Measurements from ENCODE around the gene SYT7.

The SYT7 gene

DNA sequence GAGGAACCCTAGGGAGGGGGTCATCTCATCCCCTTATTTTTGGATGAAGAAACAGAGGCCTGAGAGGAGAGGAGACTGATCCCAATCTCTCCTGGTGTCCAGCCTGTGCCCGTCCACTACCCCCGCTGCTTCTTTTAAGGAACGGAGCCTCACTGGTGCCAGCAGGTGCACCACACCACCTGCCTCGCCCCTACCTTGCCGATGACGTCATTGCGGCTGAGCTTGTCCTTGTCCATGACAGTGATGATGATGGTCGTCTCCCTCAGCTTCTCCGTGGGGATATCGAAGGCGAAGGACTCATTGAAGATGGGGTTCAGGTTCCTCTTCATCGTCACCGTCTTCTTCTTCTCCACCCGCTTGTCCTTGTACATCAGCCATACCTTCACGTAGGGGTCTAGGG lies 58.0 kb downstream of the SYT7 start:
- DNase-seq (ENCODE audit: extremely low read depth in 1 of 2, low read depth in 1 of 2): no peak

DNA sequence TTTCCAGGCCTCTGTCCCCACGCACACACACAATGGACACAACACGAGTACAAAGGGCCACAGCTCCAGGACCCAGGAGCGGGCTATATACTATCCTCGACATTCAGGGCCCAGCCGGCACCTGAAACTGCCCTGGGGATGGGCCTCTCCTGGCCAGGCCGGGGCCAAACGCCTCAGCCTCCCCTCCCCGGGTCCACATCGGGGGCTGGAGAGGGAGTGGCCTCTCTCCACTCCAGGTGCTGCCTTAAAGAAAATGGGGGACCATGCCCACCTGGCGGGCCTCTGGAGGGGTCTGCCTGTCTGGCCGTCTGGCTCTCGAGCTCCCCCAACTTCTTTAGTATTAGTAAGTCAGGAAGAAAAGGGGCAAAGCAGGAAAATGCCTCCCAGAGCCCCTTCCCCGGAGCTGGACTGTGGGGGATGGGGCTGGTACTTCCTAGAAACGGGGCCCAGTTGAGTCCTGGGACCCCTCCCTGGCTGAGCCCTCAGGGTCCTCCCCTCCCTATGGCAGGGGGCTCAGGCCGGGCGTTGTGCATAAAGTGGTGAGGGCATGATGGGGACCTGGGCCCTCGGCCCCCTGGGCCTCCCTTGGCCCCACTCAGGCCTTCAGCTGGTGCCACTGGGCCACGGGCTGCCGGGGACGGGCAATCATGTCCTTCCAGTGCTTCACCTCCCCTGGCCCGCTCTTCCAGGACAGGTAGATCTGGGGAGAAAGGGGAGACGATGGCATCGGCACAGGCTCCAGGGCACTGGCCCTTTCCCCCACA lies 62.7 kb downstream of the SYT7 start:
- DNase-seq (ENCODE audit: extremely low read depth in 1 of 2, low read depth in 1 of 2): no peak

DNA sequence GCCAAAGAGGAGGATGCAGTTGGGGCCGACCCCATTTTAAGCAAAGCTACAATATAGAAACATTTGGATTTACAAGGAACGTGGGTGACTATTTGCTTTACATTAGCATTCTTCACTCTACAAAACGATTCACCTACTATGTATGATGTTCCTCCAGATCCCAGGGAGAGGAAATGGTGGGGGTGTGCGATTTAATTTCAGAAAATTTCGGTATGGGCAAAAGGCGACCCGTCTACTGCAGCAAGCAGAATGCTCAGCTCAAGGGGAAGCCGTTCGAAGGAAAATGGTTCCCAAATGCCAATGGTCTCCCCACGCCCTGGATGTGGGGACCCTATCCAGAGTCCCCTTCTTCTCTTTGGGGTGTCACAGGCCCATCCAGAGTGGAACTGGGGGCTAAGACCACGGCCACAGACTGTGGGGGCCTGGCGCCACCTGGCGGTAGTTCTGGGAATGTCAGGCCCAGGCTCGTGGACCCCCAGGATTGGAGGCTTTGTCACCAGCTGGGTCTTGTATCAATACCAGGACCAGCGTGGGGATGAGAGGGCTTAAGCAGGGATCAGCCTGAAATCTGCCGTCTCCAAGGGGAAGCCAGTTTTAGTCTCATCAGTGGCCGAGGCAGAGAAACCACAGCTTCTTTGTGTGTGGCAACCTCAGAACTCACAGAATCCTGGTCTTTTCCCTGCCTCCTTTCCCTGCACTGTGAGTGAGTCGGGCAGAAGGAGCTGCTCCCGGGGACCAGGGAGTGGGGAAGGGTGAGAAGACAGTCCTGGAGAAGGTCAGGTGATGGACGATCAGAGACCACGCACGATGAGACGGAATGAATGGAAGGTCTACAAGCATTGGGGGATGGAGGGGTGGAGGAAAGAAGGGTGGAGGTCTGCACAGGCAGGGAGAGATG lies 64.0 kb downstream of the SYT7 start:
- peak; percentile 21 to 49 for DNase-seq (ENCODE audit: extremely low read depth in 1 of 2, low read depth in 1 of 2)

DNA sequence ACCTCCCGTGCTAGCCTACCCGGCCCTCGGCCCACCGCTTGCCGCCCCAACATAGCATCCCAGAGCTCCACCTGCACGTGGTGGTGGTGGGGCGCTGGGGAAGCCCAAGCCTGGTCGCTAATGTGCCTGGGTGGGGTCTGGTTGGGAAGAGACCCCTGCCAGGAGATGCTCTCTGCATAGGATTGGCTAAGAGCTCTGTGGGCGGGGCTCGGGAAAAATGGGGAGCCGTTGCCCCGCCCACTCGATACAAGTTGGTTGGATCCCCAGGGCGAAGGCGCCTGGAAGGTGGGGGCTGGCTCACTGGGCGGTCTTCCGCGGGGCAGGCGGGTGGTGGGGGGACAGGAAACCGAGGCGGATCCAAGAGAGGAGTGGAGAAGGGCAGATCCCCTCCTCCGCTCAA lies 64.7 kb downstream of the SYT7 start:
- no peak for DNase-seq (ENCODE audit: extremely low read depth in 1 of 2, low read depth in 1 of 2)

DNA sequence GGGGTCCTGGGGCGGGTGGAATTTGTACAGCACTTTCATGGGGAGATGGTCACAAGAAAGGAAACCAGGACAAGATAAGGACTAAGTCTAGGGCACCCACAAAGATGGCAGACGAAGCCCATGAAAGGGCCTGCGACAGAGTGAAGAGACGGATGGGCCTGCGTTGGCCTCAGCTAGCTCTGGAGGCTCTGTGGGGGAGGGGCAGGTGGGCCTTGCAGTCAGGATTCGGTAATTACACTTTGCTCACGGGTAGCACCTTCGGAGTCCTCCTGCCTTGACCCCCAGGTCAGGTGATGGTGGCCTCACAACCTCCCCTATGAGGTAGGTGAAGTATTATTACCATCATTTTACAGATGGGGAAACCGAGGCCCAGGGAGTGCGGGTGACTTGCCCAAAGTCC lies 65.2 kb downstream of the SYT7 start:
- no peak for DNase-seq (ENCODE audit: extremely low read depth in 1 of 2, low read depth in 1 of 2)

DNA sequence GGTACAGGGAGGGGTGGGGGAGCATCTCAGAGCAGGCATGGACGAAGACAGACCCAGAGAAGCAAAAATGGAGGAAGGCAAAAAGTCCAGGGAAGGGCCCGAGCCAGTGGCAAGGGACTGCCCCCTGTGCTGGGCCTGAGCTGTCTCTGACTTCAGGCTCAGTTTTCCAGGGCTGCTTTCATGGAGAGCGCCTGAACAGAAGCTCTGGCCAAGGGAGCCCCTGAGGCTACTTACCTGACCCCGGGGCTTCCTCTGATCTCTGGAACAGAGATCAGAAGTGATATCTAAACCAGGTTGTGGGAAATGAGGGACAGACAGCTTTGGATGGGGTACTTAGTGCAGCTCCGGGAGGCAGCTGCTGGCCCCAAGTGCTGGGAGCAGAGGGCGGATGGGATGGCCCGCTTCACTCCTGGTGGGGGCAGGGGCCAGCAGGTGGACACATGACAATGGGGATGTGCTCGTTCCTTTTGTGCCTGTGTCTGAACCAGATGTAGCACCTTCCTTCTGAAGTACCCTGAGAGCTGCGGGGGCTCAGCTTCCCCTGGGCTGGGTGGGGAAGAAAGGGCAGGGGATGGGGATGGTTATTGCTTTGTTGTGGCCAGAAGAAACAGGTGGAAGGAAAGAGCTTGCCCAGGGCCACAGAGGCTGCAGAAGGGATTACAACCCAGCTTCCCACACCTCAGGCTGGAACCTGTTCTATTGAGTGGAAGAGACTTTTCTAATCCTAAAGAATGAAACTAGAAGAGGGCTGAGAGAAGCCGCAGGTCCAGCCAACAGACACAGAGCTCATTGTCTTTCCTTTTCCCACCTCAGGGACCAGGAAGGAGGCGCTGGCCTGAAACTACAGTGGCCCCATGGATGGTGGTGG lies 66.6 kb downstream of the SYT7 start:
- no peak for DNase-seq (ENCODE audit: extremely low read depth in 1 of 2, low read depth in 1 of 2)

DNA sequence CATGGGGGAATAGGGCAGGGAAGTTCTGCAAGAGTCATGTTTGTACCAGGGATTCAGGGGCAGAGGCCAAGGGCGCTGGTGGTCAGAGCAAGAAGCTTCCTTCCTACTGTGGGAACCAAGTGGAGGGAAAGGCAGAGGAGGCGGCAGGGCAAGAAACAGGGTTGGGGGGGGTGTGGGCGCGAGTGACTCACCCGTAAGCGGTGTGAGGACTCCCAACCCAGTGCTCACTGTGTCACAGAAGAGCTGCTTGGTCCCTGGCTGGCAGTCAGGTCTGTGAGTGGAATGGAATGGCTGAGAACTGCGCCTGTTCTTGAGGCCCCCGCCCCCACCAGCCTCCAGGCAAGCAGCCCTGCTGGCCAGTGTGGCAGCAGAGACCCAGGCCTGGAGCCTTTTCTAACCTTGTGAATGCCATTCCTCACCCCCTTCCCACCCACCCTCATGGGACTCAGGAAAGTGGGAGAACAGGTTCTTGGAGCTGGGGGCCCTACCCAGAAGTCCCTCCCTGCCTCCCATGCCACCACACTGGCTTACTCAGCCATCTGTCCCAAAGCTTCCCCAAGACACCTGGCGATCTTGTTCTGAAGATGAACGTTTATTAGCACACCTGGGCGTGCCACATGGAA lies 67.6 kb downstream of the SYT7 start:
- DNase-seq (ENCODE audit: extremely low read depth in 1 of 2, low read depth in 1 of 2): no peak

DNA sequence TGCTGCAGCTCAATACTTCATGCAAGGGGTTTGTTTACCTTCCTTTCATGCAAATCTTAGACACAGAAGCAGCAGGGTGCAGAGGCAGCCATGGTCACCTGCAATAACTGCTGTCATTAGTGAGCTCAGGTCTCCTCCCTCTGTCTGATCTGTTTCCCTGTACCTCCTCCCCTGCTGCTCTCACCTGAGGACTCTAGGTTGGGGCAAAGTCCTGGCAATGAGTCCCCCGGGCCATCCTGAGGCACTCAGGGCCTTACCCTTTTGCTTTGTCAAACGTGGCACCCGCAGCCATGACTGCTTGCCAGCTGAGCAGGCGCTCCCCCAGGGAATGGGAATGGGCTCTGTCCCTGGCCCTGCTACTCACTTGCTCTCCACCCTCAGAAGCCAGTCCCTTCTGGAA lies 68.4 kb downstream of the SYT7 start:
- DNase-seq (ENCODE audit: extremely low read depth in 1 of 2, low read depth in 1 of 2): no peak

DNA sequence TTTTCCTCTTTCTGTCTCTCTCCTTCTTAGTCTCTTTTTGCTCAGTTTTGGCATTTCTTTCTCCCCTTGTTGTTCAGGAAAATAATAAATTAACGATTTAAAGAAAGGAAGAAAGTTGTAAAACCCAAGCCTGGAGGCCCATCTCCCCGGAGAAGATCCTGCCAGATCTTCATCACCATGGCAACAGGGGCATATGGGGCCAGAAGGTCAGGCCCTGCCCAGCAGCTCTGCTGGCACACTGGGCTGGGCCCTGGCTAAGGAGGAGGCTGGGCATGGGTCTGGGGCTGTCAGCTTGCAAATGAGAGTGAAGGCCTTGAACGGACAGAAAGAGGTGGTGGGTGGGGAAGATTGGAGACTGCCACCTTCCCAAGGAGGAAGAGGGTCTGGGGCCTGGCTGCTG lies 69.5 kb downstream of the SYT7 start:
- no peak for DNase-seq (ENCODE audit: extremely low read depth in 1 of 2, low read depth in 1 of 2)

DNA sequence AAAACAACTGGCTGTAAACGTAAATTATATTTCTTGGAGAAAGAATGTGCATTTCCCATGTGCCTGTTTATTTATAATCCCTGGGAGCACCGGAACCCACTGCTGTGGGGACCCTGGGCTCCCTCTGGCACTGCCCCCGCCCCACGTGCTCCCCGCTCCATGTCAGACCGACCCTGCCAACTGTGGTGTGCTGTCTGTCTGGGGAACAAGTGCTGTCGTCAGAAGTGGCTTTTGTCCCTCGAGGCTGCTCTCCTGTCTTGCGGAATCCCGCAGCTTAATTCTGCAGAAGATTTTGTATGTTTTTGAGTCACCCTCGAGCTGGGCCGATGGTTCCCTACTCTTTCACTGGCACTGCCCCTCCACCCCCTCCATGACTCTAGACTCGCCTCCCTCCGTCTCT lies 69.9 kb downstream of the SYT7 start:
- no peak for DNase-seq (ENCODE audit: extremely low read depth in 1 of 2, low read depth in 1 of 2)

DNA sequence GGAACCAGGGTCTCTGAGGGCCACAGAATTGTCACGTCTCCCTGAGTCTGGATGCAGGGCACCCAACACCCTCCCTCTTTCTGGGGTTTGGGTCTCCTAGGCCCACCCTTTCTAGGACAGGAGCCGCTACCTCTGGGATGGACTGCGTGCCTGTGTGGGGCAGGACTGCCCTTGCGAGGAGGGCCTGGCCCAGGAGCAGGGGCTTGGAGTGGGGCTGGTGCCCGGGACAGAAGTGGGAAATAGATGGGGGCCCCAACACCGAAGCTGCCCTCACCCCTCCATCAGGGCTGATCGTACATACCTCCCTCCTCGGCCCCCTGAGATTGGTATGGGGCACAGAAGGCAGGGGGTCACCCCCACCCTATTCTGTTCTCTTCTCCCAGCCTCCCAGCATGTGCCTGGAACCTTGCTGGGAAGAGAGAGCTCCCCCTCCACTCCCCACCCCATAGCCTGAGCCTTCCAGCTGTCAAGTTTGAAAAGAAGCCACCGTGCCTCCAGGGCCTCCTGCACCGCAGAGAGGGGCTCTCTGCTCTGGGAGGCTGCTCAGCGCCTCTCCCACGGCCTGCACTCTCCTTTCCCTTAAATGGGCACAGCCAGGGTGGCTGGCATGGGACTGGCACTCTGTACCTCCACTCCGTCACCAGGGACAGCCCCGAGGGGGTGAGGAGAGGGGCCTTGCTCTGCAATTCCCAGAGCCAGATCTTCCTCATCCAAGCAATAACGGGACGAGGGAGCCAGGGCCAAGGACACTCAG lies 70.5 kb downstream of the SYT7 start:
- no peak for DNase-seq (ENCODE audit: extremely low read depth in 1 of 2, low read depth in 1 of 2)

DNA sequence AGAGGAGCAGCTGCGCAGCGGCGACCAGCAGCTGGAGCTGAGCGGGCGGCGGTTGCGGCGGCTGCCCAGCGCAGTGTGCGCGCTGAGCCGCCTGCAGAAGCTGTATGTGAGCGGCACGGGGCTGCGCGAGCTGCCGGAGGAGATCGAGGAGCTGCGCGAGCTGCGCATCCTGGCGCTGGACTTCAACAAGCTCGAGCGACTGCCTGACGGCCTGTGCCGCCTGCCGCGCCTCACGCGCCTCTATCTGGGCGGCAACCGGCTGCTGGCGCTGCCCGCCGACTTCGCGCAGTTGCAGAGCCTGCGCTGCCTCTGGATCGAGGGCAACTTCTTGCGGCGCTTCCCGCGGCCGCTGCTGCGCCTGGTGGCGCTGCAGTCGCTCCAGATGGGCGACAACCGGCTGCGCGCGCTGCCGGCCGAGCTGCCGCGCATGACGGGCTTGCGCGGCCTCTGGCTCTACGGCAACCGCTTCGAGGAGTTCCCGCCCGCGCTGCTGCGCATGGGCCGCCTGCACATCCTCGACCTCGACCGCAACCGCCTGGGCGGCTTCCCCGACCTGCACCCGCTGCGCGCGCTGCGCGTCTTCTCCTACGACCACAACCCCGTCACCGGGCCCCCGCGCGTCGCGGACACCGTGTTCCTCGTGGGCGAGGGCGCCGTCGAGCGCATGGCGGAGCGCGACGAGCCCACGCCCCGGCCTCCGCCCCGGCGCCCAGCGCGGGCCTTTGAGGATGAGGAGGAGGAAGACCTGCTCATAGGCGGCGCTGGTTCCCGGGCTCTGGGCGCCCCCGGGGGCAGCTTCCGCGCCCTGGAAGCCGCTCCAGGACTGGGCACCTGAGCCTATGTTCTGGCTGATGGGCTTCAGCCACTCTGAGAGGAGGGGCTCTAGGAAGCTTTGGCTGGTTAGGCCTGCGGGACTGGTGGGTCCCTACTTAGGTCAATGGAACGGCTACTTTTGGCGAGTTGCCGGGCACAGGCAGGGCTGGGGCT lies 71.5 kb downstream of the SYT7 start:
- DNase-seq (ENCODE audit: extremely low read depth in 1 of 2, low read depth in 1 of 2): peak in 1 of 2 donors; percentile 17

DNA sequence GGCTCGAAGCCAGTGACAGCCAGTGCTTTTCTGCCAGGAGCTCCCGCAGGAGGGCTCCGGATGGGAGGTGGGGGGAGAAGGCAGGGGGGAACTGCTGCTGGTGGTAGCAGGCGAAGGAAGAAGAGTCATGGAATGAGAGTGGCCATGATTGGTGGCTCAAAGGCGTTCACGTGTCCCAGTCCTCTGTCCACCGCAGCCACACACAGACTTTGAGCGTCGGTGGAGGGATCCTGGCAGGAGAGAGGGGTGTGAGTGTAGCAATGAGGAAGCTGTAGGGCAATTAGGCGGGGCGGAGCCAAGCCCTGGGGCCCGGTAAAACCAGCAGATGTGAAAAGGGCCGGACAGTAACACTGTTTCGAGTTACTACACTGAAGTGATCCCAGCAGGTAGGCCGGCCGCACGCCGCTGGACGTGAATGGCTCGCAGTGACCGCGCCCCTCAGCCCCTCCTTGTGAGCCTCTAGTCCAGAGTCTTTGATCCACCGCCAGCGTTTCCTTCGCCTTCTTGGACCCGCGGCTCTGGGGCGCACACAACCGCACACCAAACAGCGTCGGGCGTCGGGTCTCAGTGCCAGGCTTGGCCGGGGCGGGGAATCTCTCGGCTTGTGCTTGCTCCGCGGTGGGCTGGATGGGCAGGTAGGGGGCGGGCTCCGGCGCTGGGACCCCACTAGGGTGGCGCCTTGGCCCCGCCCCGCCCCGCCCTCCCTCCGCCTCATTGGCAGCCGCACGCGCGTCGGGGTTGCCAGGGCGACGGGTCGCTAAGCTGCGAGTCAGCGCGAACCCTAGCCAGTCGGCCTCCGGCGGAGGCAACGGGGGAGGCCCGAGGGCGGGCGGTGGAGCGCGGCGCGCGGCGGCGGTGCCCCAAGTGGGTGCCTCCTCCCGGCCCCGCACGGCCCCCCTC lies 72.7 kb downstream of the SYT7 start, which contains the start of gene LRRC10B:
Gene LRRC10B (plus strand): TSS at position 788 of the 900 bp plus-strand sequence. CDS start 250 bp downstream, outside the sequence.
- DNase-seq (ENCODE audit: extremely low read depth in 1 of 2, low read depth in 1 of 2): no peak

DNA sequence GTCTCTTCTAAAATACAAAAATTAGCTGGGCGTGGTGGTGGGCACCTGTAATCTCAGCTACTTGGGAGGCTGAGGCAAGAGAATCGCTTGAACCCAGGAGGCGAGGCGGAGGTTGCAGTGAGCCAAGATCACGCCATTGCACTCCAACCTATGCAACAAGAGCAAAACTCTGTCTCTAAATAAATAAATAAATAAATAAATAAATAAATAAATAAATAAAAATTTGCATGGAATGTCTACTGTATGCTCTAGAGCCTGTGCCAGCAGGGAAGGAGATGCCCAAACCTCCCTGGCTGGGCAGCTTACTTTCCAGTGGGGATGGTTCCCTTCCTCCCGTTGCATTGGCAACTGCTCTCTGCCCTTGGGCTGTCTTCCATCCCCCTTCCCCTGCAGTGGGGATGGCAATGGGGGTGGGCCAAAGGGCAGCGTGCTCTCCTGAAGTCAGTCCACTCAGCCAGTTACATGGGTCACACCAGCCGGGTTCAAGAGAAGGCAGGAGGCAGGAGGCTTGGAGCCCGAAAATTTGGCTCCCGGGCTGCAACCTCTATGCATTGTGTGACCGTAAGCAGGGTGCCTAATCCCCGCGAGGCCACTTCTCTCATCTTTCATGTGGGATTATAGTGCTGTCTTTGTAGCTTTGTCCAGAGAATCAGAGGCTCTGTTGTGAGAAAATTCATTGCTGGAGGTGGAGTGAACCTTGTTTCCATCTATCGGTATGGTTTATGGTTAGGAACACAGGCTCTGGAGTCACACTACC lies 73.7 kb downstream of the SYT7 start:
- DNase-seq (ENCODE audit: extremely low read depth in 1 of 2, low read depth in 1 of 2): no peak

DNA sequence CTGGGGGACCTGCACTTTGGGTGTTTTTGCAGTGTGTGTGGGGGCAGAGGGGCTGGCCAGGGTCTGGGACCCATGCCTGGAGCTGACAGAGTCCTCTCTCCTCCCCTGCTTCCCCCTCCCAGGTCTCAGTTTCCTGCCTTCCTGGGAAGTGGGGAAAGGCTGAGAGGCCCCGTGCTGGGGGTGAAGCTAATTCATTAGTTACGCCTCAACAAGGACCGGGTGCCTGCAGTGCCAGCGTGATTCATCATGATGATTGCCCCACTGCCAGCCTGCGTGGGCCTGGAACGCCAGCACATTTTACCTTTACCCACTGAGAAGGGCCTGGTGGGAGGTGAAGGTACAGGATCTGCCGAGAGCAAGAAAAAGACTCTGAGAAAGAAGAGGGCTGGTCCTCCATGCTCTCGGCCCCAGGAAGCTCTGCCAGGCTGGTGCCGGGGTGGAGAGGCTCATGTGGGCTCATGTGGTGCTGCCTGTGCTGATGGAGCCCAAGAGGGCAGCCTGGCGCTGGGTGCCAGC lies 75.2 kb downstream of the SYT7 start:
- DNase-seq (ENCODE audit: extremely low read depth in 1 of 2, low read depth in 1 of 2): no peak

DNA sequence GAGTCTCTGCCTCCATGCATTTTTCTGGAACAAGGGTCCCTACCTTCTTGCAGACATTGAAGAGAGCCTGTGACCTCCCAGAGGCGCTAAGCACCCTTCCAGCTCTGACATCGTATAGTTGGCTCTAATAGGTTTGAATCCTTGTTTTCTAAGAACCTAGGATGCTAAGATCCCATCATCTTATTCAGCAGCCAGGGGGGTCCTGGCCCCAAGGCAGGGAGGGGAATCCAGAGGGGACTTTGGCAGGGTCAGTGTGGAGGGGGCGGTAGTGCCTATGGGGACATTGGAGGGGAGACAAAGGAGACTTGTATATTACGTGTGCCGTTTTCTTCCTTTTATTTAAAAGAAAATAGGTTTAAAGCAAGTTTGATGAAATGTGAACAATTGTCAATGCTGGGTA lies 75.8 kb downstream of the SYT7 start:
- DNase-seq (ENCODE audit: extremely low read depth in 1 of 2, low read depth in 1 of 2): no peak
